Upper lobe of left lung (tissue), 6 donors: ENCODE results near the gene TRAPPC8. TPM values are rescaled to one million over a fixed set of nuclear protein-coding genes. Genes with fewer than 3 reads are reported as not detected.
"Not testable (repeated sequence)": the region's sequence is repeated elsewhere in the genome, so short reads cannot be mapped to it uniquely, and the experiment has no call there.

ENCODE experiments used
- ATAC-seq, 2 donors: fragments of 200-7000 bp; cut with Tn5 transposase; one replicate each; pipeline ENCODE4 v1.9.1; 2022; ENCODE audit warnings: mild to moderate bottlenecking in 2 of 2, moderate library complexity in 2 of 2; ENCODE audit not compliant: low FRiP score in 2 of 2
- DNase-seq, 2 donors: peaks; one replicate each; pipeline ENCODE4 v3.0.0-alpha.2; 2019 to 2020
- H3K27ac ChIP-seq, 4 donors: fragments of 200-600 bp; sonication (generic); one replicate each; pipeline ENCODE4 v1.5.1; 2016 to 2019
- H3K27me3 ChIP-seq, 4 donors: fragments of 200-600 bp; sonication (generic); one replicate each; pipeline ENCODE4 v1.5.1; 2017 to 2019
- H3K36me3 ChIP-seq, 4 donors: fragments of 200-600 bp; sonication (generic); one replicate each; pipeline ENCODE4 v1.5.1; 2016 to 2019
- H3K4me1 ChIP-seq, 4 donors: fragments of 200-600 bp; sonication (generic); one replicate each; pipeline ENCODE4 v1.5.1; 2018 to 2019
- H3K4me3 ChIP-seq, 4 donors: fragments of 200-600 bp; sonication (generic); one replicate each; pipeline ENCODE4 v1.5.1; 2017 to 2019; ENCODE audit warnings: mild to moderate bottlenecking in 2 of 4, moderate library complexity in 1 of 4
- H3K9me3 ChIP-seq, 4 donors: fragments of 200-600 bp; sonication (generic); one replicate each; pipeline ENCODE4 v1.5.1; 2018 to 2019
- EP300 ChIP-seq, 4 donors: sonication (generic); formaldehyde crosslinking; IDR thresholded peaks; one replicate each; pipeline ENCODE4 v1.5.1; 2017; ENCODE audit warnings: antibody characterized with exemption in 4 of 4, control low read depth in 2 of 4
- POLR2A ChIP-seq, 4 donors: fragments of 450-650 bp; IDR thresholded peaks; one replicate each; pipeline ENCODE4 v1.5.1; 2016 to 2017; ENCODE audit warnings: antibody characterized with exemption in 4 of 4, mild to moderate bottlenecking in 2 of 4
- POLR2AphosphoS5 ChIP-seq, 2 donors: sonication (generic); formaldehyde crosslinking; IDR thresholded peaks; one replicate each; pipeline ENCODE4 v1.5.1; 2017; ENCODE audit warnings: antibody characterized with exemption in 2 of 2
- WGBS, 2 donors: methylation state at CpG; one replicate each; pipeline ENCODE4 v1.1.5; 2017 to 2018; 5-methylcytosine and 5-hydroxymethylcytosine counted together
- total RNA-seq, 6 donors: library from RNA; depleted of rRNA in 4 of 6; stranded (reverse); fragments of >200 nt in 4 of 6; gene quantifications; one replicate each; pipeline versions ENCODE4 v1.1.0 to v1.2.1, GENCODE V29; 2016 to 2021
- TF ChIP-seq, protein P1 (sequence below), 6 experiments: fragments of 450-650 bp in 4 of 6; fragments of 200-600 bp in 2 of 6; sonication (generic) in 2 of 6; IDR thresholded peaks; one replicate each; pipeline ENCODE4 v1.5.1; 2016 to 2019; ENCODE audit warnings: antibody characterized with exemption in 6 of 6
- donor health status: DM: no; HTN: no; CAD: no; lungs with moderate emphysema.
- donor health status: DM: no; HTN: yes; CAD: no; lungs with severe emphysema.

TRAPPC8 gene
- total RNA-seq, 6 donors from 2014 or later = 14.1 to 56.4 (median 40.2) TPM

DNA sequence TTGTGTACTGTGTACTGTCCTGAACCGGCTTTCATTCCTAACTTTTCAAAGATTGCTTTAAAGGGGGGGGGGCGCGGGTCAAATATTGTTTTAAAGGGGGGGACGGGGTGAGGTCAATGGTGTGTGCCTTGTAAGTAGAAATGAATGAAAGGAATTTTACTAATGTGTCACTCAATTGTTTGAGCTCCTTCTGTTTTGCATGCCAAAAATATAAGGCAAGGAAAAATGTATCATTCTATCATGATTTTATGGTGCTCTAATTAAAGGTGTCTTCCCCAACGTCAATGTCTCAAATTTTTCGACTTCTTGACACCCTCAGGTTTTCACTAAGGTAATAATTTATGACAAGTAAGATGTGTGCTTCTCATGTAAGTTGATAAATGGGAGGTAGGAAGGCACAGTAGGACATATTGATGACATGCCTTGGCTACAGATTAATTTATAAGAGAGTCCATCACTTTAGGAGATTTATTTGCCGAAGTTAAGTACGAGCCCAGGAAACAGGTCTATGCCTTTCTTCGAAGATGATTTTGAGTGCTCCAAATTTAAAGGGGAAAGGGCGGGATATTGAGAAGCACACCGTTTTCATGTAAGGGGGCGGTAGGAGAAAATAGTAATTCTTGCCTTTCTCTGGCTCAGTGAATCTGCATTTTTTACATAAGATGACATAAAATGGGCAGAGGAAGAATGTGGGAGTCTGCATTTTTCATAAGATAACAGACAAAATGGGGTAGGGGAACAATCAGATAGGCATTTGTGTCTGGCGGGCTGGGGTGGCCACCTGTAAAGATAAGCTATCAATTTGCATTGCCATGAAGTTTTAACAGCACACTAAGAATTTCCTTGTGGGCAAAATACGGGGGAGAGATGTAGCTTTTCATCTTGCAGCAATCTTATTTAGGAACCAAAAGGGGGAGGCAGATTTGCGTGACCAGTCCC is 1.2 kb upstream of the TRAPPC8 start:
- no peak for TF ChIP-seq POLR2A (IDR thresholded peaks at IDR 0.05)
- no peak for TF ChIP-seq EP300 (IDR thresholded peaks at IDR 0.05)
- no peak for TF ChIP-seq POLR2AphosphoS5 (IDR thresholded peaks at IDR 0.05)
- TF ChIP-seq, protein P1, sequence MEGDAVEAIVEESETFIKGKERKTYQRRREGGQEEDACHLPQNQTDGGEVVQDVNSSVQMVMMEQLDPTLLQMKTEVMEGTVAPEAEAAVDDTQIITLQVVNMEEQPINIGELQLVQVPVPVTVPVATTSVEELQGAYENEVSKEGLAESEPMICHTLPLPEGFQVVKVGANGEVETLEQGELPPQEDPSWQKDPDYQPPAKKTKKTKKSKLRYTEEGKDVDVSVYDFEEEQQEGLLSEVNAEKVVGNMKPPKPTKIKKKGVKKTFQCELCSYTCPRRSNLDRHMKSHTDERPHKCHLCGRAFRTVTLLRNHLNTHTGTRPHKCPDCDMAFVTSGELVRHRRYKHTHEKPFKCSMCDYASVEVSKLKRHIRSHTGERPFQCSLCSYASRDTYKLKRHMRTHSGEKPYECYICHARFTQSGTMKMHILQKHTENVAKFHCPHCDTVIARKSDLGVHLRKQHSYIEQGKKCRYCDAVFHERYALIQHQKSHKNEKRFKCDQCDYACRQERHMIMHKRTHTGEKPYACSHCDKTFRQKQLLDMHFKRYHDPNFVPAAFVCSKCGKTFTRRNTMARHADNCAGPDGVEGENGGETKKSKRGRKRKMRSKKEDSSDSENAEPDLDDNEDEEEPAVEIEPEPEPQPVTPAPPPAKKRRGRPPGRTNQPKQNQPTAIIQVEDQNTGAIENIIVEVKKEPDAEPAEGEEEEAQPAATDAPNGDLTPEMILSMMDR (IDR thresholded peaks at IDR 0.05) = no peak
- Histone ChIP-seq H3K4me3 (peak overlapping the region; percentile 56 to 98 (median 78)), H3K27me3 (no peaks in the 10 kb centered on the region), H3K4me1 (peaks cover 22 to 41% (median 28%) of the 10 kb centered on the region in 4 donors), H3K9me3 (no peaks in the 10 kb centered on the region), H3K36me3 (no peaks in the 10 kb centered on the region), H3K27ac (peak overlapping the region; percentile 94 to 99 (median 96))
- ATAC-seq (no peak), DNase-seq (no peak)
- WGBS, 2 donors = 14 to 20% methylated on average over 15 of the region's 15 CpGs

DNA sequence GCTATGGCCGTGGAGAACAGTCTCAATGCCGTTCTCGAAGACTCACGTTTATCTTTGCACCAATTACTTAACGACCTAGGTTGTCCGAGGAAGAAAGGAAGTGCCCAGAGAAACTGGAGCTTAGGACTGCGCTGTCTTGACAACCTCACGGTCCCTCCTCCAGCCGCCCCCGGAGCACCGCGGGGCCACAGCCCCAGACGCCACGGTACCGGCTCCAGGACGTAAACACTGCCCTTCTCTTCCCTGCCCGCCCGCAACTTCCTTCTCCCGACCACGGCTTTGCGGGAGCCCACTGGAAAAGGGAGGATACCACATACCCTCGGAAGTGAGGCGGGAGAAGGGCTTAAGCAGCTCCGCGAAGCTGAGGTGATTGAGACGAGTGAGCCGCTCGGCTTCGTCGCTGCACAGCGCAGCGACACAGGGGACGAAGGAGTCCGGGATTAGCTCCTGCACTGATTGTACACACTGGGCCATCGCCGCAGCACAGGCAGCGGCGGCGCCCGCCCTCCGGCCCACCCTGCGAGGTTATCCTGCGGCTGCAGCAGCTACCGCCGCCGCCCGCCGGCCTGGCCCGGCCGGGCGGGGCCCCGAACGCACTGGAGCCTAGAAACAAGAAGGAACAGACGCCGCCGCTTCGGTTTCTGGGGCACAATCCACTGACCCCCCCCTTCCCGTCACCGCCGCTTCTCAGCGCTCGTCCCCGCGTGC is 483 bp downstream of the TRAPPC8 start:
- WGBS, 2 donors = 0% methylated on average over 8 to 38 of the region's 64 CpGs

DNA sequence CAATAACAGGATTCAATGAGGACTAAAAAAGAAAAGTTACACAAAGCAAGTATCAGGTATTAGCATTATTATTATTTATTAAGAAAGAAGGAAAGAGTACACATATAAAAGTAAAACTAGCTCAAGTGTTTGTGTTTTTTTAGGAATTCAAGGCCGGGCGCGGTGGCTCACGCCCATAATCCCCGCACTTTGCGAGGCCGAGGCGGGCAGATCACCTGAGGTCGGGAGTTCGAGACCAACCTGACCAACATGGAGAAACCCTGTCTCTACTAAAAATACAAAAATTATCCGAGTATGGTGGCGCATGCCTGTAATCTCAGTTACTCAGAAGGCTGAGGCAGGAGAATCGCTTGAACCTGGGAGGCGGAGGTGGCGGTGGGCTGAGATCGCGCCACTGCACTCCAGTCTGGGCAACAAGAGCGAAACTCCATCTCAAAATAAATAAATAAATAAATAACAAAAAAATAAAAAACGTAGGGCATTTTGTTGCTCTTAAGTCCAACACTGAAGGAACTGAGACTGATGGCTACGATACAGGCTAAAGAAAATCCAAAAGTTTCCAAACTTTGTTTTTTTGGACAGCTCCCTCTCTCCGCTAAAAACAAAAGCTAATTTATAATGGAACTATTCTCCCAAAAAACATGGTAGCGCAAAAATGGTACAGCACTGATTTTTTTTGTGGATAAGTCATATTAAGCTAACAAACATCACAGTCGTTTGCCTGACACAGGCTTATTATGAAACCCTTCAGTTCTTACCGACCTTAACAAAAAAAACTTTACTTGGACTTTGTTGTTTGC is 1.7 kb downstream of the TRAPPC8 start:
- H3K36me3 ChIP-seq = peaks cover 0 to 2% (median 0%) of the 10 kb centered on the region in 4 donors
- H3K9me3 ChIP-seq = no peaks in the 10 kb centered on the region
- peak in 1 of 2 donors; percentile 62 for DNase-seq
- H3K27me3 ChIP-seq = no peaks in the 10 kb centered on the region
- H3K4me1 ChIP-seq = peaks cover 22 to 50% (median 28%) of the 10 kb centered on the region in 4 donors
- ATAC-seq = no peak
- H3K27ac ChIP-seq = peak overlapping the region in 1 of 4 donors; percentile 99
- WGBS, 2 donors = 87 to 90% methylated on average over 24 of the region's 24 CpGs
- H3K4me3 ChIP-seq = peak overlapping the region in 3 of 4 donors; percentile 76 to 98 (median 80)
- no peak for TF ChIP-seq EP300 (IDR thresholded peaks at IDR 0.05)
- TF ChIP-seq POLR2A (IDR thresholded peaks at IDR 0.05) = no peak
- TF ChIP-seq POLR2AphosphoS5 (IDR thresholded peaks at IDR 0.05) = no peak
- TF ChIP-seq, protein P1 (IDR thresholded peaks at IDR 0.05) = no peak

More for the DNA sequence above, 483 bp downstream of the TRAPPC8 start:
- no peaks in the 10 kb centered on the region for H3K9me3 ChIP-seq
- H3K27ac ChIP-seq = peak overlapping the region; percentile 94 to 99 (median 96)
- peaks cover 22 to 47% (median 28%) of the 10 kb centered on the region in 4 donors for H3K4me1 ChIP-seq
- DNase-seq (peak; percentile 58 to 93), ATAC-seq (peak; percentile 76 to 82)
- no peaks in the 10 kb centered on the region for H3K36me3 ChIP-seq
- TF ChIP-seq, protein P1 (IDR thresholded peaks at IDR 0.05) = peak in 1 of 6 experiments; percentile 18
- TF ChIP-seq POLR2AphosphoS5 (IDR thresholded peaks at IDR 0.05) = peak in 1 of 2 donors; percentile 24
- no peak for TF ChIP-seq EP300 (IDR thresholded peaks at IDR 0.05)
- TF ChIP-seq POLR2A (IDR thresholded peaks at IDR 0.05) = peak in 2 of 4 donors; percentile 7 to 62
- H3K4me3 ChIP-seq = peak overlapping the region; percentile 54 to 98 (median 78)
- H3K27me3 ChIP-seq = no peaks in the 10 kb centered on the region

DNA sequence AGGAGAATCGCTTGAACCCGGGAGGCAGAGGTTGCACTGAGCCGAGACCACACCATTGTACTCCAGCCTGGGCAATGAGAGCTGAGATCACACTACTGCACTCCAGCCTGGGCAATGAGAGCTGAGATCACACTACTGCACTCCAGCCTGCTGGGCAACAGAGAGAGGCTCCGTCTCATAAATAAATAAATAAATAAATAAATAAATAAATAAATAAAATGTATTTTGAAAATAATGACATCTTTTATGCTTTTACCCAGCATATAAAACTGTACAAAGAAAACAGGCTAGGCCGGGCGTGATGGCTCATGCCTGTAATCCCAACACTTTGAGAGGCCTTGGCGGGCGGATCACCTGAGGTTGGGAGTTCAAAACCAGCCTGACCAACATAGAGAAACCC is 8.2 kb downstream of the TRAPPC8 start:
- not testable (repeated sequence) for ATAC-seq, DNase-seq, H3K4me3 ChIP-seq, H3K9me3 ChIP-seq, H3K27me3 ChIP-seq, H3K27ac ChIP-seq
- peaks cover 0 to 31% (median 9%) of the 10 kb centered on the region in 4 donors for H3K36me3 ChIP-seq
- H3K4me1 ChIP-seq = peaks cover 2 to 20% (median 6%) of the 10 kb centered on the region in 4 donors
- 95 to 97% methylated on average over 8 of the region's 8 CpGs for WGBS, 2 donors
